Measurements from ENCODE around the gene SLC7A4. TPM values are rescaled to one million over a fixed set of nuclear protein-coding genes. Genes with fewer than 3 reads are reported as not detected.
A peak's percentile ranks its signal among the peaks of the same experiment; 100 is the strongest.
"Not testable (repeated sequence)": the region's sequence is repeated elsewhere in the genome, so short reads cannot be mapped to it uniquely, and the experiment has no call there.

The SLC7A4 gene
- total RNA-seq, 1 donor = 2.2 TPM

DNA sequence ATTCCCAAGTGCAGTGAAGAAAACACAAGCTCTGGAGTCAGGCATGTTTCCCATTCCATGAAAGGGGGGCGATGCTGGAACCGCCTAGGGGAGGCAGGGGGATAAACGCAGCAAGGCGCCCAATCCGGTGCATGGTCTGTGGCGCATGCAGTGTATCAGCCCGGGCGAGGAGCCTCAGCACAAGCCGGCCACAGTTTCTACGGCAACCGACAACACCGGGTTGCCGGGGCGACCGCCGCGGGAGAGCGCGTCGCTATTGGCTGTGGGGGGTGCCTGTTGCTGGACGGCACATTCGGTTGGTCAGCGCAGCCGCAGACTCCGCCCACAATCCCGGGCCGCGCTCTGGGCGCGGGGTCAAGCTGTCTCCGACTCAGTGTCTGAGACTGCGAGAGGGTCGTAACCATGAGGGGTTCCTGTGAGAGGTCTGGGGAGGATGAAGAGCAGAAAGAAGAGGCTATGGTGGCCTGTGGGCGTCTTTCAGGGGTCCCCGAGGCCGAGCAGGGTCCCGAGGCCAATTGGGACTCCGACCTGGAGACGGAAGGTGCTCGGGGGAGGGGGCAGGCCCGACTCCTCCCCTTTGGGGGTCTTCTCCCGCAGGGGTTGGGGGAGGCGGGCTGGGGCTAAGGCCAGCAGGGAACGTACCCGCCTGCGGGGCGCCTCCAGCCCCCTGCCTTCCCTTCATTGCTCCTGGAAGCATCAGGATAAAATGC is 13.4 kb upstream of the SLC7A4 start, which contains the start of gene LRRC74B:
TSS of gene LRRC74B (plus strand) at position 362 of the 710 bp plus-strand sequence. CDS start at position 403, 41 bp downstream.
- no peak for TF ChIP-seq CTCF (IDR thresholded peaks at IDR 0.05; ENCODE audit: insufficient read depth, low read depth, low read length)
- DNase-seq (ENCODE audit: low read depth) = peak; percentile 93
- peak within 1 kb of the TSS; percentile 65 for H3K4me3 ChIP-seq (ENCODE audit: low read depth, low read length)

GRCh38 chr22:21044931-21045584 is 12.7 kb upstream of the SLC7A4 start:
- no peak for TF ChIP-seq CTCF (IDR thresholded peaks at IDR 0.05; ENCODE audit: insufficient read depth, low read depth, low read length)
- peak; percentile 64 for DNase-seq (ENCODE audit: low read depth)
- peak overlapping the region; percentile 38 for H3K4me3 ChIP-seq (ENCODE audit: low read depth, low read length)

- no peak for DNase-seq (ENCODE audit: low read depth)
- no peak for TF ChIP-seq CTCF (IDR thresholded peaks at IDR 0.05; ENCODE audit: insufficient read depth, low read depth, low read length)
- peak overlapping the region; percentile 38 for H3K4me3 ChIP-seq (ENCODE audit: low read depth, low read length)
These were observed 11.6 kb upstream of the SLC7A4 start for GRCh38 chr22:21043860-21044535.

DNA sequence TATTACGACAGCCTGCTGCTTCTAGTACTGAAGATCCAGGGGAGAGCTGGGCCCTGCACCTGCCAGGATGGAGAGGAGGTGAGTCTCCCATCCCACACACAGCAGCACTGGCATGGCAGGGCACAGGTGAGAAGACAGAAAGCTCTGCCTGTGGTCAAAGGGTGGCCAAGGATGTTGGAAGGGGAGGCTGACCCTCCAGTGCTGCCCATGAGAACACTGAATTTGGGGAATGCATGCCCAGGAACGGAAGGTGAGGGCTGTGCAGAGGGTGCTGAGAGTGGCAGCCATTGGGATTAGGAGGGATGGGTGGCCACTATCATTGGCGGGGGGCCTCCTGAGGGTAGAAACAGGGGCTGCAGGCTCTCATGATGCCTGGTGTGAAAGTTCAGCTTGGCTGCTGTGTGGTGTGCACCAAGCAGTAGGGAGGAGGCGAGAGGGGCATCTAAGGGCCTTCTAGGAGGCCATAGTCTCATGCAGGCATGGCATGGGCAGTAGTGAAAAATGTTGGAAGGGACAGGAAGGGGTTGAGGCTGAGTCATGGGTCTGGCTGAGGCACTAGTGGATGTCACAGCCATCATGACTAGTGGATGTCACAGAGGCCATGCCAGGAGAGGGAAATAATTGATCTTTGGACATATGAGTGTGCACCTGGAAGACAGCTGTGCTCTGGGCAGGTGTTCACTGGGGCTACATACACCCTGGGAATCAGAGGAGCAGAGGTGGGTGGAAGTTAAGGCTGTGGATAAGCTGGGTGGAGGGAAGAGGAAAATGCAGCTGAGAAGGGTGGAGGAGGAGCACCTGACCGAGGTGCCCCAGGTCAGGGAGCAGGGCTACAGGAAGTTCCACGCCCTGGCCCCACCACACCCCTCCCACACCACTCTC is 10.9 kb upstream of the SLC7A4 start:
- no peak overlapping the region for H3K4me3 ChIP-seq (ENCODE audit: low read depth, low read length)
- no peak for TF ChIP-seq CTCF (IDR thresholded peaks at IDR 0.05; ENCODE audit: insufficient read depth, low read depth, low read length)
- DNase-seq (ENCODE audit: low read depth) = no peak

DNA sequence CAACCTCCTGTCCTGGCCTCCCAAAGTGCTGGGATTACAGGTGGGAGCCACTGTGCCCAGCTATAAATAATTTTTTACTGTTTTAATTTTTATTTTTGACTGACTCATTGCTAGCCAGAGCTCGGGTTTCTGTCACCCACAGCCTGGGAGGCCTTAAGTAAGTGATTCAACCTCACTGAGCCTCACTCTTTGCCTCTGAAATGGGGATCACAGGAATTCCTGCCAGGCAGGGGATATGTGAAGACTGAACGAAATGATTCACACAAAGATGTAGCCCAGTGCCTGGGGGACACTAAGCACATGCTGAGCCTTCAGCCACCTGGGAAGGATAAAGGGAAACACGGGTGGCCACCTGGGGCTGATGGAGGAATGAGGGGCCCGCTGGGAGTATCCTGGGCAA is 9.6 kb upstream of the SLC7A4 start:
- TF ChIP-seq CTCF (IDR thresholded peaks at IDR 0.05; ENCODE audit: insufficient read depth, low read depth, low read length) = no peak
- no peak overlapping the region for H3K4me3 ChIP-seq (ENCODE audit: low read depth, low read length)
- peak; percentile 19 for DNase-seq (ENCODE audit: low read depth)

DNA sequence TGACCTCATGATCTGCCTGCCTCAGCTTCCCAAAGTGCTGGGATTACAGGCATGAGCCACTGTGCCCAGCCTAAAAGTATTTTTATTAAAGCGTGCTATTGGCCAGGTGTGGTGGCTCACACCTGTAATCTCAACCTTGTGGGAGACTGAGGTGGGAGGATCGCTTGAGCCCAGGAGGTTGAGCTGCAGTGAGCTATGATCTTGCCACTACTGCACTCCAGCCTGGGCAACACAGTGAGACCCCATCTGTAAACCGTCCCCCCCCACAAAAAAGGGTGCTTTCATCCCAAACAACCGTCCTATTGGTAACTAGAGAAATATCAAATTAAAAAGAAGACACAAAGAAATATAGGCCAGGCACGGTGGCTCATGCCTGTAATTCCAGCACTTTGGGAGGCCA is 6.8 kb upstream of the SLC7A4 start:
- not testable (repeated sequence) for H3K4me3 ChIP-seq (ENCODE audit: low read depth, low read length); DNase-seq (ENCODE audit: low read depth)
